GM19372 (cell line): ENCODE results near the gene MEF2A.
"Not testable (repeated sequence)": the region's sequence is repeated elsewhere in the genome, so short reads cannot be mapped to it uniquely, and the experiment has no call there.

Experiments used
- ATAC-seq: cut with Tn5 transposase; IDR thresholded peaks from one replicate; pipeline ENCODE4 v1.9.1; 2021; ENCODE audit warnings: mild to moderate bottlenecking, low read depth, moderate library complexity; ENCODE audit not compliant: unreplicated experiment

Gene MEF2A

DNA sequence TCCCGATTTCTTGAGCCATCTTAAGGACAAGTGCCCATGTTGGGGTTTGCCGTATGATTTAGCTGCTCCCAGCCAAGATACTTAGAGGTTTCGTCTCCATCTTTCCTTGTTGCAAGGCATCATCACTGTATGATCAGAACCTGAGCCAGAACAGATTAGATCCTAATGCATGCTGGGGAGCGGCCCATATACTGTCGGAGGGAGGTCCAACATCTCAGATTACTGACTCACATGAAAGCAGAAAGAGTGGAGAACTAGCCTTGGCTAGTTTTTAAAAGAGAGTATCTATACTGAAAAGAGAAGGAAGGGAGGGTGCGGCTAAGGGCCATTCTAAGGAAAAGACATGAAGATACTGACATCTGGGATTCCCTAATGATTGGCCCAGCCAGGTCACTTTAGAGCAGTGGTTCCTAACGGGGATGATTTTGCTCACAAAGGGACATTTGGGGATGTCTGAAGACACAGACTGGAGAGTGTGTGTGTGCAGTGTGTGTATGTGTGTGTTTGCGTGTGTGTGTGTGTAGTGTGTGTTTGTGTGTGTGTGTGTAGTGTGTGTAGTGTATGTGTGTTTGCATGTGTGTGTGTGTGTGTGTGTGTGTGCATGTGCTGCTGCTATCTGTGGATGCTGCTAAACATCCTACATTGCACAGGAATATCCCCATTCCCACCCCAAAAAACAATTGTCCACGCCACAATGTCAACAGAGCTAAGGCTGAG lies 179.7 kb downstream of the MEF2A start:
- no peak for ATAC-seq

- ATAC-seq, result no peak
Measured at GRCh38 chr15:99749386-99749785, 183.6 kb downstream of the MEF2A start.

DNA sequence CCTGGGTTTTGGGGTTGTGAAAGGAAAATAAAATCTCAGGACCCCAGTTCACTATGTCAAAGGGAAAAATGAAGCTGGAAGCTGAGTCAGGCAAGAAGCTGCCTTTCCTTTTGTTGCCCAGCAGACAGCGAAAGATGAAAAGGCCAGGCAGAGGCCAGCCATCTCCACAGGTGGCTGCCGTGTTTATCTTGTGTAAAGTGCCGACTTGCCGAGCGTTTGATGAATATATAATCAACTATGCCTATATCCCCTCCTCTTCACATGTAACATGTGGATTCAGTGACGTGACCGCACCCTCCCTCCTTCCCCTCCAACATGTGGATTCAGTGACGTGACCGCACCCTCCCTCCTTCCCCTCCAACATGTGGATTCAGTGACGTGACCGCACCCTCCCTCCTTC lies 184.5 kb downstream of the MEF2A start:
- not testable (repeated sequence) for ATAC-seq

DNA sequence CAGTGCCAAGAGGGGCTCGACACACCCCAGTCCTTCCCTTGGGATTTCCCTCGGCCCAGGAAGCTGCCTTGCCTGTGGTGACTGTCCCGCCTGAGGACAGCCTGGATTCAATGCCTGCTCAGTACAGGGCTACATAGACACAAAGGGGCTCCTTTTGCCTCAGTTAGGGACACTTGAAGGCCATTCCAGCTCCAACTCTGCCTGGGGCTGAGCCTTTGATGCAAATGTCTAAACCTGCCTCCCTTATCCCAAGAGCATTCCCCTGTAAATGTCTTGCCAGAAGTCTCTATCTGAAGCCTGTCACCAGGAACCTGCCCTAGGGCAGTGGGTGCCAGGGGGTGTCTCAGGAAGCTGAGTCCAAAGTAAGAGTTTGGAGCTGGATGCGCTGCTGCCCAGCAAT lies 186.8 kb downstream of the MEF2A start:
- no peak for ATAC-seq

- no peak for ATAC-seq
Measured at GRCh38 chr15:99753066-99753465, 187.3 kb downstream of the MEF2A start.

- peak; percentile 92 for ATAC-seq
Measured at GRCh38 chr15:99755692-99756409, 190.1 kb downstream of the MEF2A start.

GRCh38 chr15:99762288-99762687 lies 196.5 kb downstream of the MEF2A start:
- ATAC-seq, result no peak

DNA sequence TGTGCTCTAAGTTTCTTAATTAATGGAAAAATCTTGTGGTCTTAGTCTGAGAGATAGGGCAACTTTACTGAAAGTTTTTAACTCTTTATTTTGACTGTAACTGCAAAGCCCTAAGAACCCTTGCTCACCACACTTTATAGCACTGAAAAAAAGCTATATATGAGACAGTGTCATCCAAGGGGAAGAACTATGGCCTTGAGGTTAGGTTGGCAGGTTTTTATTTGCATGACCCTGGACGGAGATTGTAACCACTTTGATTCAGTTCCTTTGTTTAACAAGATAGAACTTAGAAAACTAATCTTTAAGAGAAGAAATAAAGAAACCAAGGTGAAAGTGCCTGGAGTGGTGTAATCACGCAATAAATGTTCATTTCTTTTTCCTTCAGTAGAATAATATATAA lies 198.0 kb downstream of the MEF2A start:
- no peak for ATAC-seq

- no peak for ATAC-seq
Measured at GRCh38 chr15:99764522-99764921, 198.7 kb downstream of the MEF2A start.
